Measurements from ENCODE around the gene SPRY1.

SPRY1 gene

DNA sequence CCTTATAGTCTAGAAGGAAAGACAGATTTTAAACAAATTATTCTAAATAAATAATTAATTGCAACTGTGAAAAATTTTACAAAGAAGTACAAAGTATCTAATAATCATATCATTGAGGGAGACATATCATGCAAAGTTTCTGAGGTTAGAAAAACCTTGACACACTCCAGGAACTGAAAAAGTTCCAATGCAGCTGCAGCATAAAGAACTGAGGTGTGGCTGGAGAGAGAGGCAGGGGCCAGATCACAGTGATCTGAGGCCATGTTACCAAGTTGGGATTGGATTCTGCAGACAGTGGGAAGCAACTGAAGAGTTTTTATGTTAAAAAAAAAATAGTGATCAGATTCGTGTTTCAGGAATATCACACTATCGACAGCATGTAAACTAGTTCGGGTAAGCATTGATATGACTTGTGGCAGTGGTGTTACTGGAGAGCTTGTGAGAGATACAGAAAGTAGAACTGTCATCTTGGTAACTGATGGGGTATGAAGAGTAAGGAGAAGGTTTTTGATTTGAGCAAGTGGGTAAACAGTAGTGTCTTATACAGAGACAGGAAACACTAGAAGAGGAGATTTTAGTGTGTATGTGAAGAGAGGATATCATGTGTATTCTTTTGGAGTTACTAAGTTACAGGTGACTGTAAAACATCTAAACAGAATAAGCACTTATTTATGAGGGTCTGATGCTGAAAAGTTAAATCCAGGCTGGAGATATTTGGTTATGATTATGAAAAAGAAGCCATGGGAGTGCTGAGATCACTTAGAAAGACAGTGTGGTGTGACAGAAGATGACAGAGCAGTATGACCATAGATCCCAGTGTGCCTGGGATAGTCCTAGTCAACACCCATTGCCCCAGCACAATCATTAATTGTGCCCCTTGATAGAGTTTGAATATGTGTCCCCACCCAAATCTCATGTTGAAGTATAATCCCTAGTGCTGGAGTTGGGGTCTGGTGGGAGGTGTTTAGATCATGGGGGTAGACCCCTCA lies 15.6 kb upstream of the SPRY1 start:
- DNase-seq, result no peak

DNA sequence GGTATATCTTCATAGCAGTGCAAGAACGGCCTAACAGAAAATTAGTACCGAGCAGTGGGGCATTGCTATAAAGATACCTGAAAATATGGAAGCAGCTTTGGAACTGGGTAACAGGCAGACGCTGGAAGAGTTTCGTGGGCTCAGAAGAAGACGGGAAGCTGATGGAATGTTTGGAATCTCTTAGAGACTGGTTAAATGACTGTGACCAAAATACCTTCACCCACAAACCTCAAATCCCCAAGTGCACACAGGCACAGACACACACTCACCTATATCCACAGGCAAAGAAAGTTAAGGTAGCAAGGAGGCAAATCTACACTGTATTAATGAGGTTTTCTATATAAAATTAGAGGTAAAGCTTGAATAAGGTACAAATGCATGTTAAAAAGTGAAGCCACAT lies 14.6 kb upstream of the SPRY1 start:
- no peak for DNase-seq

DNA sequence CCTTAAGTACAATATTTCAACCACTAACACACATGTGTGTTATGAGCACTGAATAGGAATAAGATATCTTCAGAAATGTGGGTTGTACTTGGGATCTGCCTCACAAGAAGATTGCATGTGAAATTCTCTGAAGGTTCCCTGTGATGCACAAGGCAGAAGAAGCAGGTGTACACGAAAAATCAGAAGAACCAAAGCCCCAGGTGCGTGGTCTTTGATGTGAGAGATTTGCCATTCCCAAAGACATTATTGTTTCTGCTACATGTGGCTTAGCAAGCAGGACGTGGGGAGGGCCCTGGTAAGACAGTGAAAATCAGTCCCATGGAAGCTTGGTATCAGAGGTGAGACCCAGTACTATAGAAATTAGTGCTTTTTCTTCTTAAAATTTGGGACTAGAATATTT lies 13.0 kb upstream of the SPRY1 start:
- no peak for DNase-seq

DNA sequence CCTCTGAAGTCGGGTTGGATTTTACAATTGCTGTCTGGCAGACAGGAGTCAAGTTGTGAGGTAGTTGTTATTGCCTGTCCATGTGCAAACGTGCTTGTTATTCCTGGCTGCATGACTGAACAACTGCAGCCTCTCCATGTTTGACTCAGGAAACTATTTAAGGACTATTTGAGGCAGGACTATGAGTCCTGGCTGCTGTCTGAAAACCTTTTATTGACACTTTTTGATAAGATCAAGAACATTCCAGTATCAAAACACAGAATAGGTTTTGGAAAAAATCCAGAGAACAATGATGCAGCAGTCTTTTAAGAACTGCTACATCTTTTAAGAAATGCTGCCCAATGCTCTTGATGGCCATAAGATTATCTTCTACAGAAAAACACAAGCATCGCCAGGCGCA lies 10.0 kb upstream of the SPRY1 start:
- DNase-seq, result no peak

DNA sequence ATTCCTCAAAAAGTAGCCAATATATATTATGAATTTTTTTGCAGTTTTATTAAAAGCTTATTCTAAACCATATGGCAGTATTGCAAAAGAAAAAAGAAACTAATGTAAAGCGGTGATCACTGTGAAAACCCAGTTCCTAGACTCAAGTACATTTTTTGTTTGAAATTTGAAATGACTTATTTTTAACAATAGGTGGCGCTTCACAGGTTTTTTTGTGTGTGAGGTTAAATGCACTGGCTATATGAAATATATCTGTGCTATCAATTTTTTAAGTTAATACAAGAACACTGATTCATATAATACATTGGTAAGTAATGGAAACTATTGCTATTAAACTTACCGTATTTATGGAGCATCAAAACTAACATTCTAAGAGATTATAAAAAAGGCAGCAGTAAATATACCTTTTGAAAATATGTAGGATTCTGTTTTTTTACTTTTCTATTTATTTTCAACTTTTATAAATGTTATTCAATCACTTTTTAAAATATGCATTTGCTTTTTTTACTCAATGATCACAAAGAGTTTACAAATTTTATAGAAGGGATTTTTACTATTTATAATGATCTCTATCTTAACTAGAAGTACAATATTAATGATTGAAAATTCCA lies 5.6 kb upstream of the SPRY1 start:
- no peak for DNase-seq

DNA sequence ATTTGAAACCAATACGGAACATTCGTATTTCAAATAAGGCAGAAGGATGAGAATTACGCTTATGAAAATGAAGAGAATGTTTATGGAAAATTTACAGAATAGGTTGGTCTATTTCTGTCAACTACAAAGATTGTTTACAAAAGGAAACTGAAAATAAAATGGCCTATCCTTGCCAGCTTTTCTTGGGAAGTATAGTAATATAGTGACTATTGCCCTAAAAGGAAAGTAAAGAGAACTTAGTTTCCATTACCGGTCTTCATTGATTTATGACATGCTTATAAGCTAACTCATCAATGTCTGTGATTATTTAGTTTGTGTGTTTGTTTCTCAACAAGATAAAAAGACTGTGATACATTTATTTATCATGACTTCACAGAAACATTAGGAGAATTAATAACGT lies 2.9 kb upstream of the SPRY1 start:
- DNase-seq, result no peak

DNA sequence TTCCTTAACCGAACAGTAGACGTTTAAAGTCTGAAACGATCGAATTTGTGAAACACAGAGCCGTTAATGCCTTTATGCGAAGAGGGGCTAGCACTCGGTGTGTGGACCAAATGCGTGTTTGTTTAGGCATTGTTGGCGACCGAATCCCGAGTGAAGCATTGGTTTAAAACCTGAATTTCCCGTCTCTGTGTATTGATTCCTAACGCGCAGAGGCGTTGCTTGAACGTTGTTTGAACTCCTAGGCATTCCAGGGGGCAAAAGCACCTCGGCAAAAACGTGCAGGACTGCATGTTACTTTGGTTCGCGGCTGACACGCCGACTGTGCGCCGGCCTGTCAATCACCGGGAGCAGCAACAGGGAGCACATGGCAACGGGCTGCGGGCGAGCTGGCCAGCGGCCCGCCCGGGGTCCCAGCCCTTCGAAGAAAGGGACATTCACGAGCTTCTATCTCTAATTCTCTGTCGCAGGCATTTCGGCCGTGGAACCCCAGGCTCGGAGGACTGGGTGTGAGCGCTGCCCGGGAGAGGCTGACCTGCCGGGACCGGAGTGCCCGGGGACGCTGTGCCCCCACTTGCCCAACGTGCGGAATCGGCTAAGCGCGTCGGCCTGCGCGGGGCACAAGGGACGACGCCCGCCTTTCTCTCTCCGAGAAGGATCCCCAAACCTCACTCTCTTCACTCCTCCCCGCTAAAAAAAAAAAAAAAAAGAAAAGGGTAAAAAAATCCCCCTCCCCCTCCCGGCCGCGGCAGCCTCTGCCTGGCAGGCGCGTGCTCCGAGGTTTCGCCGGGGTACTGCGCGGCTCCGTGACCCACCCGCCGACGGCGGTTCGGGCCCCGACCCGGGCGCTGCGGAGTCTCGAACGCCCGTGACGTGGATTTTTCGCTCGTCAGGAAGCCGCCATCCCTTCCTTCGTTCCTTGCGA lies 810 bp downstream of the SPRY1 start:
- DNase-seq, result no peak

DNA sequence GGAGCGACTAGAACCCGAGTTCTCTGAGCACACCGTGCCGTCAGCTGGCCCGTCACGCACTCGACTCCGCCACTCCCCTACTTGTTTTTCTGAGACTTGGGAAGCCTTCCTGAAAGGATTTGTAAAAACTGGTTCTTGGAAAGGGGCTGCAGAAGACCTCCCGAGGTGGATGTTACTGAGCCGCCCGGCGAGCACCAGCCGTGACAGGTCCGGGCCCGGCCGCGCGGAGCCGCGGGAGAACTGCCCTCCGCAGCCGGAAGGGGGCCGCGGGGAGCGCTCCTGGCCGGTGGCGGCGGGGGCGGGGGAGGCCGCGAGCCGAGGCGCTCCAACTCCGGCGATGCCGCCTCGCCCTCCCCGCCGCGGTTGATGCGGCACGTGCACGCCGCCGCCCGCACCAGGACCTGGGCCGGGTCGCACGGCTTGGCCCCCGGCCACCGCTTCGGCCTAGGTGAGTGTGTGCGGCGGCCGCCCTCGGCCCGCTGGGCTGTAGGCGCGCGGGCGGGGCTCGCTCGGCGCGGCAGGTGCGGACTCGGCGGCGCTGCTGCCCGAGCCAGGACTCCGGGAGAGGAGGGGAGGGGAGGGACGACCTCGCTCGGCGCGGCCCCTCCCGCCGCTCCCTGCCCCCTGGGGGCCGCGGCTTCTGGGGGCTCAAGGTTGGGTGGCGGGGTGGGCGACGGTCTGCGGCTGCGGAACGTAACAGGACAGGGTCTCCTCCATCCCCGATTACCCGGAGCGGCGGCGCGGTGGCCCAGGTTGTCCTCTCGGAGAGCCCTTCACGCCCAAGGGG lies 1.7 kb downstream of the SPRY1 start:
- no peak for DNase-seq

DNA sequence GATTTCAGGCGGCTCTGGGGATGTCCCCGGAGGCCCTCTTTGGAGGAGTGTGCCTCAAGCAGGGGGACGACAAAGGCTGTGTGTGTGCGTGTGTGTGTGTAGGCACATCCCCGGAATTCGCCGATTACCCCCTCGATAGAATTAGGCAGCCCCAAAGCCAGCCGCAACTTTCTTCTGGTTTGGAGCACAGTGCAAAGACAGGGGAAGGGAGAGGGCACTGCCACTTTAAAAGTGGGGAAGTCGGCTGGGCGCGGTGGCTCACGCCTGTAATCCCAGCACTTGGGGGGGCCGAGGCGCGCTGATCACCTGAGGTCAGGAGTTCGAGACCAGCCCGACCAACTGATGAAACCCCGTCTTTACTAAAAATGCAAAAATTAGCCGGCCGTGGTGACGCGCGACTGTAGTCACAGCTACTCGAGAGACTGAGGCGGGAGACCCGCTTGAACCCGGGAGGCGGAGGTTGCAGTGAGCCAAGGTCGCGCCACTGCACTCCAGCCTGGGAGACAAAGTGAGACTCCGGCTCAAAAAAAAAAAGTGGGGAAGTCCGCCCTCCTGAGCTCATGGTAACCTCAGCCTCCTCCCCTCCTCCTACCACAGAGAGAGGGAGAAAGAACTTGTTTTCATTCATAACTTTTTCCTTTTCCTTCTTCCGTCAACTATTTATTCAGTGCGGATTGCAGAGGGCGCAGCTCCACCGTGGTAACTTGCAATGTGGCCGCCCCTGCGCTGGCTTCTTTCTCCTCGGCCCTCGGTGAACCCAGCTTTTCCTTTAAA lies 2.4 kb downstream of the SPRY1 start:
- DNase-seq, result no peak

DNA sequence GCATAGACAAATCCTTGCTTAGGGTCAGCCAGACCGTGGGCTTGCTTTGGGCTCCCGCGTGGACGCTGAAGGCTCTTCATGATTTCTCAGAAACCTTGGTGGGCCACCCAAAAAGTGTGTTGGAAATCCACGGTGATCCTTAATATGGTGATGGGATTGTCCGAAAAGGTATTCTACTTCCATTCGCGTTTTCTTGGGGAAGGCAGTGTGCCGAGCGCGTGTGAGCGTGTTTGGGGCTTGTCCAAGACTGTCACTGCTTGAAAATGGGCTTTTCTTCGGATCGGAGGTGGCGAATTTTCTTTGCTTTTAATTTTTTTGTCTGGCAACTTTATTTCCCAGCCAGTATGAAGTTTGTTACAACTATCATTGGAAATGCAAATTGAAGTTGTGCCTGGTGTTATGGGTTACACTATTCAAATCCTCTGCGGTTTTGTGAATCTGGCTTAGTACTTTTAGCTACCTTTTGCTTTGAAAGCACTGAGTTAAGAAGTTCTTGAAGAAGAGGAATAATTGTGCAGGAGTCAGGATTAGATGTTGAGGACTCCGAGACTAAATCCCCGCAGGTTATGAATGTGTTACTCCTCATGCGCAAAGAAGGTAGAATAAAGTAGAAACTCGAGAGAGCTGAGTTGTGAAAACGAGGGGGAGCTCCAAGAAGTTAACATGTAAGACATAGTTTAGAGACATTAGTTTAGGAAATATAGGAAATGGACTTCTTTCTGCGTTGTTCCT lies 3.2 kb downstream of the SPRY1 start:
- DNase-seq, result no peak

DNA sequence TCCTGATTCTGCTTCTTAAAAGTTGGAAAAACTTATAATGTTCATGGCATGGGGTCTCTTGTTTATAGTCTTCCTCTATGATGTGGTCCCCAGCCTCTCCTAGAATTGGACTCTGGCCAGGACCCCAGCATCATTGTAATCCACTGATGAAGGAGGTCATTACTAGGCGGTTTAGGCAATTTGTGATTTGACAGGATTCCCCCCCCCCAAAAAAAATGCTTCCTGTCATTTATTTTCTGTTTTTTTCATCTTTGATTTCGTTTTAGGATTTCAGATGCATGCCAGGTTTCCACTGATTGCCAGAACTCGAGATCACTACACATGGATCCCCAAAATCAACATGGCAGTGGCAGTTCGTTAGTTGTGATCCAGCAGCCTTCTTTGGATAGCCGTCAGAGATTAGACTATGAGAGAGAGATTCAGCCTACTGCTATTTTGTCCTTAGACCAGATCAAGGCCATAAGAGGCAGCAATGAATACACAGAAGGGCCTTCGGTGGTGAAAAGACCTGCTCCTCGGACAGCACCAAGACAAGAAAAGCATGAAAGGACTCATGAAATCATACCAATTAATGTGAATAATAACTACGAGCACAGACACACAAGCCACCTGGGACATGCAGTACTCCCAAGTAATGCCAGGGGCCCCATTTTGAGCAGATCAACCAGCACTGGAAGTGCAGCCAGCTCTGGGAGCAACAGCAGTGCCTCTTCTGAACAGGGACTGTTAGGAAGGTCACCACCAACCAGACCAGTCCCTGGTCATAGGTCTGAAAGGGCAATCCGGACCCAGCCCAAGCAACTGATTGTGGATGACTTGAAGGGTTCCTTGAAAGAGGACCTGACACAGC lies 4.9 kb downstream of the SPRY1 start:
- DNase-seq, result no peak

DNA sequence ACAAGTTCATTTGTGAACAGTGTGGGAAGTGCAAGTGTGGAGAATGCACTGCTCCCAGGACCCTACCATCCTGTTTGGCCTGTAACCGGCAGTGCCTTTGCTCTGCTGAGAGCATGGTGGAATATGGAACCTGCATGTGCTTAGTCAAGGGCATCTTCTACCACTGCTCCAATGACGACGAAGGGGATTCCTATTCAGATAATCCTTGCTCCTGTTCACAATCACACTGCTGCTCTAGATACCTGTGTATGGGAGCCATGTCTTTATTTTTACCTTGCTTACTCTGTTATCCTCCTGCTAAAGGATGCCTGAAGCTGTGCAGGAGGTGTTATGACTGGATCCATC lies 5.5 kb downstream of the SPRY1 start:
- no peak for DNase-seq

DNA sequence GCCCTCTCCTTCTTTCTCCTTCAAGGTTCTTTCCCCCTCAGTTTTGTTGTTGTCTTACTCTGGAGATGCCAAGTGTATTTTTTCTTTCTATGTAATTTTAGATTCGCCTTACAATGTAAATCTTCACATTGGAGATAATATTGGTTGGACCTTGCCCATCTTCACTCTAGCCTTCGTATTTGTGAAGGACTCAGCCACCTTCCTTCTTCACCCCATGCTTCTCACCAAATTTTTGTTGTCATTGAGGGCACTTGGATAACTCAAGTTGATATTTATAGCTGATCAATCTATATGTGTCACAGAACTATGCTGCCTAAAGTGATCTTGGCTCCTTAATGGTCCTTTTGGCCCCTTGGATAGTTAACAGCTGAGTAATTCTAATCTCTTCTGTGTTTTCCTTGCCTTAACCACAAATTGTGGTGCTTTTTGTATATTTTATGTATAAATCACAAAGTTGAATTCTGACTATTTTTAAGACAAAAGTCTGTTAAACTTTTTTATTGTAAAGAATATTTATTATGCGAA lies 6.5 kb downstream of the SPRY1 start:
- DNase-seq, result no peak

DNA sequence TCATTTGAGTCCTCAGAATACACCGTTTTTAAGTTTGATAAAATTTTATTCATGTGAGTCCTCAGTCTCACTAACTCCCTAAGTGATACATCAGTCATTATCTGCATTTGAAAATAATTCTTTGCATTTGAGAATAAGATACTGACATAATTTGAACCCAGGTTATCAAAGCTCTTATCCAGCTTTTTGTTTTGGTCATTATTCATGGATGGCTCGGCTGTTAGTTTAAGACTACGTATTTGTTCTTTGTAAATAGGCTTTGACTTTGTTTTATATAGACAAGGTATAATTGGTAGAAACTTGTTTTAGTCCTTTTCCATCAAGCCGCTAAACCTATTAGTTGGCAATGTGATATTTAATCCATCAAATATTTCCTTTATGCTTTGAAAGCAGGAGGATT lies 7.9 kb downstream of the SPRY1 start:
- no peak for DNase-seq

DNA sequence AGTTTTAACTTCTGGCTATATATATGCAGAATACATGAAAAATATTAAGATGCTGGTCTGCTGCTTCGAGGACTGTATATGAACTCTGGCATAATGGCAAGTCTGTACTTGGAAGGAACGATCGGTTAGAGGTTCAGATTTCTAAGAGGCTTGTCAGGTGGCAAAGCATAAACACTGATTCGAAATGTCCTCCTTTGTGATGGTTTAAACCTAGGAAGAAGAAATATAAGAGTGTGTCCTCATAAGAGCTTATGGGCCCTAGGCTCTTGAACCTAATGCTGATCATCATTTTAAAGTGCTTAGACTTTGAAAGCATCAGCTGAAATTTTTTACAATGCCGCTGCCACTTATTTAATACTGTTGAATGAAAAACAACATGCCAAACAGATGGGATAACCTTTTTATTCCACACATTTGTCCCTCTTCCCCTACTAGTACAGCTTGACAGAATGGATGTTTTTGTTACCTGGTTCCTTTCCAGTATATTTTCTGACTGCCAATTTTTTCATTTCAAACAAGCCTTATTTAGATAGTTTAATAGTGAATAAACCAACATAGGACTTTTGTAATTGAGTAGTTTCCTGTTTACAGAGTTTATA lies 8.8 kb downstream of the SPRY1 start:
- no peak for DNase-seq

DNA sequence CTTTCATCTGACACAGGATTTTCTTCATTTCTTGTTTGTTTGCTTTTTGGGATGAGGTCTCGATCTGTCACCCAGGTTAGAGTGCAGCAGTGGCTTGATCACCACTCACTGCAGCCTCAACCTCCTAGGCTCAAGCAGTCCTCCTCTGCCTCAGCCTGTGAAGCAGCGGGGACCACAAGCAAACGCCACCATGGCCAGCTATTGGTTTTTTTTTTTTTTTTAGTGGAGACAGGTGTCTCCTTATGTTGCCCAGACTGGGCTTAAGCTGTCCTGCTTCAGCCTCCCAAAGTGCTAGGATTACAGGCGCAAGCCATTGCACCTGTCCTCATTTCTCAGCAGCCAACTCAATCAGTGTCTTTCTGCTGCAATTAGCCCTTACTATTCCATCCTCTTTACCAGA lies 10.3 kb downstream of the SPRY1 start:
- DNase-seq, result no peak

DNA sequence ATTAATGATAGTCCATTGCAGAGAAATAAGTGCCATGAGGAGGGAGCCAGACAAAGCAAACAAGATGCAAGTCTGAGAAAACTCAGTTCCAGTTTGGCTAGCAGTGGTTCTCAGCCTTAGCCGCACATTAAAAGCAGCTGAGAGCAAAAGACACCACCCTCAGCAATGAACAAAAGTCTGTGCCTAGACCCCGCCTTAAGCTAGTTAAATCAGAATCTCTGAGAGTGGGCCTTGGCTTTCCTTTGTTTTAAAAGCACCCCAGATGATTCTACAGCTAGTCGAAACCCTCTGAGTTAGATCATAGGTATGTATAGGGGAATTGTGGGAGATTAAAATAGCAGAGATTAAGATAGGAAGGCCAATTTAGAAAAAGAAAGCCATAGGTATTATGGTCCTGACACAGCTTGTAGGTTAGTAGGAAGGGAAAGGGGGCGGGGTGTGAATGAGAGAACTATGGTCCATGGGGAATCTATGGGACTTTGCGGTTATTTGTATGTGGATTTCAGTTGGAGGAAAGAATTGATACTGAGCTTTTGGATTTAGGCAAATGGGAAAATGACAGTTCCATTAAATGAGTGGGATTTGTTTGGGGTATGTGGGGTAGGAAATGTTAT lies 12.0 kb downstream of the SPRY1 start:
- no peak for DNase-seq

DNA sequence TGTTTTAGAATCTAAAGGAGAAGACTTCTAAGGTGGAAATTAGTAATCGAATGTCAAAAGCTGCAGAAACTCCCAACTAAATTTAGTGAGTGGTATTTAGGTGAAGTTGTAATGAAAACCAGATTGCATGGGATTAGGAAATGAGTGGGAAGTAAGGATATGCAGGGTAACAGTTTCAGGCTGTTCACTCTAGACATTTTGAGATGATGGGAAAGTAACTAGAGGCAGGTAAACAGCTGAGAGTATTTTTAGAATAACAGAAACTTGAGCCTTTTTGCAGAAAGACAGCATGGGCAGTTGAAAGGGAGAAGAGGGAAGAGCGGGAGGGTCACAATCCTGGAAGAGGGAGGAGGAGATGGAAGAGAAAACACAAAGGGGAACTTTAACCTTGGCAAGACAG lies 12.7 kb downstream of the SPRY1 start:
- no peak for DNase-seq

DNA sequence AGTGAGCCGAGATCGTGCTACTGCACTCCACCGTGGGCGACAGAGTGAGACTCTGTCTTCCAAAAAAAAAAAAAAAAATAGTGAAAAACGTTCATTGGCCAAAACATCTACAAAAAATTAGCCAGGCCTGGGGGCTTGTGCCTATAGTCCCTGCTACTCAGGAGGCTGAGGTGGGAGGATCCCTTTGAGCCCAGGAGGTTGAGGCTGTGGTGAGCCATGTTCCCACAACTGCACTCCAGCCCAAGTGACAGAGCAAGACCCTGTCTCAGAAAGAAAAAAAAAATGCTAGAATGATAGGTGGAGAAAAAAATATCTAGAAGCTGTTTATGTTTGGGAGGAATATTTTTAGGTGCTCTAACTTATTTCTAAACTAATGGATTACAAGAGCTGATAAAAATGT lies 14.9 kb downstream of the SPRY1 start:
- DNase-seq, result no peak
